Measurements from ENCODE around the gene STXBP5.
A peak's percentile ranks its signal among the peaks of the same experiment; 100 is the strongest.

Gene STXBP5

GRCh38 chr6:147178355-147178754, 25.9 kb upstream of the STXBP5 start:
- no peak for DNase-seq (ENCODE audit: low read depth in 2 of 2)

GRCh38 chr6:147179809-147180208, 24.4 kb upstream of the STXBP5 start:
- DNase-seq (ENCODE audit: low read depth in 2 of 2), result no peak

- DNase-seq (ENCODE audit: low read depth in 2 of 2), result no peak
These were observed 23.3 kb upstream of the STXBP5 start for GRCh38 chr6:147180926-147181325.

GRCh38 chr6:147184379-147184778, 19.8 kb upstream of the STXBP5 start:
- no peak for DNase-seq (ENCODE audit: low read depth in 2 of 2)

GRCh38 chr6:147185216-147185615, 19.0 kb upstream of the STXBP5 start:
- no peak for DNase-seq (ENCODE audit: low read depth in 2 of 2)

GRCh38 chr6:147190556-147190955, 13.7 kb upstream of the STXBP5 start:
- no peak for DNase-seq (ENCODE audit: low read depth in 2 of 2)

- no peak for DNase-seq (ENCODE audit: low read depth in 2 of 2)
These were observed 11.8 kb upstream of the STXBP5 start for GRCh38 chr6:147192278-147192911.

GRCh38 chr6:147194652-147195411, 9.4 kb upstream of the STXBP5 start:
- DNase-seq (ENCODE audit: low read depth in 2 of 2), result no peak

GRCh38 chr6:147195510-147195909, 8.7 kb upstream of the STXBP5 start:
- DNase-seq (ENCODE audit: low read depth in 2 of 2), result no peak

- DNase-seq (ENCODE audit: low read depth in 2 of 2), result no peak
These were observed 8.2 kb upstream of the STXBP5 start for GRCh38 chr6:147195987-147196386.

- DNase-seq (ENCODE audit: low read depth in 2 of 2), result no peak
These were observed 3.5 kb upstream of the STXBP5 start for GRCh38 chr6:147200711-147201110.

- DNase-seq (ENCODE audit: low read depth in 2 of 2), result no peak
These were observed 2.2 kb upstream of the STXBP5 start for GRCh38 chr6:147201885-147202515.

- DNase-seq (ENCODE audit: low read depth in 2 of 2), result peak; percentile 39 to 49
These were observed 1.5 kb upstream of the STXBP5 start for GRCh38 chr6:147202516-147203310.

GRCh38 chr6:147203311-147204059, 732 bp upstream of the STXBP5 start:
- peak; percentile 40 to 42 for DNase-seq (ENCODE audit: low read depth in 2 of 2)

- no peak for DNase-seq (ENCODE audit: low read depth in 2 of 2)
These were observed 660 bp downstream of the STXBP5 start for GRCh38 chr6:147204843-147205311.

- no peak for DNase-seq (ENCODE audit: low read depth in 2 of 2)
These were observed 1.7 kb downstream of the STXBP5 start for GRCh38 chr6:147205690-147206600.

- DNase-seq (ENCODE audit: low read depth in 2 of 2), result no peak
These were observed 3.1 kb downstream of the STXBP5 start for GRCh38 chr6:147207351-147207750.

- DNase-seq (ENCODE audit: low read depth in 2 of 2), result no peak
These were observed 3.9 kb downstream of the STXBP5 start for GRCh38 chr6:147207837-147208754.

Data from stimulated activated CD4-positive, alpha-beta T cell treated with anti-CD3 and anti-CD28 coated beads, Interleukin-1b, Interleukin-23, amount 100 ng/mL, for 1 hour (primary cell).